HAP-1 (cell line): ENCODE data around the gene MAST4.

Source experiments
- DNase-seq, 2 experiments: peaks; one replicate each; pipeline ENCODE4 v3.0.0-alpha.2; 2016 to 2020; ENCODE audit warnings: low spot score in 2 of 2
- H3K27me3 ChIP-seq: fragments of 250-450 bp; sonication (Bioruptor Pico); 2 replicates; pipeline ENCODE4 v1.5.1; 2020; ENCODE audit warnings: low read depth, mild to moderate bottlenecking, moderate library complexity
- H3K36me3 ChIP-seq: fragments of 250-450 bp; sonication (Bioruptor Pico); replicated peaks from 2 replicates; pipeline ENCODE4 v1.5.1; 2020; ENCODE audit warnings: mild to moderate bottlenecking
- H3K4me1 ChIP-seq: fragments of 250-450 bp; sonication (Bioruptor Pico); 2 replicates; pipeline ENCODE4 v1.5.1; 2020; ENCODE audit warnings: mild to moderate bottlenecking
- H3K4me3 ChIP-seq: fragments of 250-450 bp; sonication (Bioruptor Pico); 2 replicates; pipeline ENCODE4 v1.5.1; 2020; ENCODE audit warnings: mild to moderate bottlenecking, moderate library complexity
- H3K9me3 ChIP-seq: fragments of 250-450 bp; sonication (Bioruptor Pico); 2 replicates; pipeline ENCODE4 v1.5.1; 2020; ENCODE audit warnings: mild to moderate bottlenecking, moderate library complexity
- in situ Hi-C: fragments of 300-500 bp; cut with MboI; formaldehyde crosslinking; loops from 3 replicates; pipeline ENCODE4 v1.14.3; 2020; ENCODE audit warnings: low sequenced_read_pairs, inconsistent platforms, mixed read lengths

MAST4 gene

DNA sequence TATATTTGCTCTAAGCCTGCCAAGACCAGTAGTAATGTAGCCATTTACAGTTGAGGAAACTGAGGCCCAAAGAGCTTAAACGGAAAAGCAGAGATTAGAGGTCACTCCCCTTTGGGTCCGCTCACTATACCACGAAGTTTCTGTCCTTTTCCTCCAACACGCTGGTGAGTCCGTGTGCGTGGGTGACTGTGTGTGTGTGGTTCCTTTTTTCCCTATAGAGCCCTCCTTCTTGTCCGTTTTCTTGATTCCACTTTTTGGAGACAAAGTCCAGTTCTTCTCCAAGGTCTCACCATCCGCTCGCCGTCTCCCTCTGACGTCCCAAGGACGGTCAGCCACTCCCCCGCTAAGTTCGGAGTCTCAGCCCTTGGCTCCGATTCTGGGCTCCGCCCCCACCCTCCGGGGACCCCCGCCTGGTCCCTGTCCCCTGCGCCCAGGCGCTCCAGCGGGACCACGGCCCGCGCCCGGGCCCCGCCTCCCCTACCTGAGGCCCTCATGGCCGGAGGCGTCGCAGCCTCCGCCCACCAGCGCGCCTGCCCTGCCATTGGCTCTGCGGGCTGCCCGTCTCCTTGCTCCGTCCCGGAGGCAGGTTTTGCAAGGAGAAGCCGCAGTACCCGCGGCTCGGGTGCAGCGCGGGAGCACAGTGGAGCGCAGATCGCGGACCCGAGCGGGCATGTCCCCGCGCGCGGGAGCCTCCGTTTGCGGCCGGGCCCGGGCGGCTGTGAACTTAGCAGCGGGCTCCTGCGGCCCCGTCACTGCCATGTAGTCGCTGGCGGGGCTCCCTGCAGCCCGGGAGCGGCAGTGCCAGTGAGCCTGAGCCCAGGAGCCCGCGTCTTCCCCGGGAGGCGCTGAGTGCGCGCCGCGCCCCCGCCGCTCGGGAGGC is at the start of gene MAST4:
Gene MAST4 (plus strand): TSS at position 638 of the 880 bp plus-strand sequence. CDS start 263 bp downstream, outside the sequence.
- peak within 1 kb of the TSS; percentile 40 for H3K4me3 ChIP-seq
- in situ Hi-C loops, result no loop called here
- DNase-seq, result peak; percentile 53 to 87

DNA sequence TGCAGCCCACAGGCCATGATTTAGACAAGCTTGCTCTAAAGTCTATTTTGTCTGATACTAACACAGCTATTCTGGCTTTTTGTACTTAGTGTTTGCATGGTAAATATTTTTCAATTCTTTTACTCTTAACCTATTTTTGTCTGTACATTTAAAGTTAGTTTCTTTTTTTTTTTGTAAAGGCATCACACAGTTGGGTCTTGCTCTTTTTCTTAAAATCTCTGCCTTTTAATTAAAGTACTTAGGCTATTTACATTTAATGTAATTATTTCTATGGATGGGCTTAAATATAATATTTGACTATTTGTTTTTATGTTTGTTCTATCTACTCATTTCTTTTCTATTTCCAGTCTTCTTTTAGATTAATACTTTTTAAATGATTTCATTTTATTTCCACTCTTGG is 49.7 kb upstream of the MAST4 start:
- Histone ChIP-seq H3K9me3 (no peaks in the 10 kb centered on the region), H3K27me3 (no peaks in the 10 kb centered on the region), H3K4me1 (no peaks in the 10 kb centered on the region), H3K4me3 (no peak overlapping the region), H3K36me3 (no peaks in the 10 kb centered on the region)
- no peak for DNase-seq
- in situ Hi-C loops, result no loop called here

More for the DNA sequence above, at the start of gene MAST4:
- Histone ChIP-seq H3K4me1 (no peaks in the 10 kb centered on the region), H3K36me3 (no peaks in the 10 kb centered on the region), H3K27me3 (peaks cover 58% of the 10 kb centered on the region), H3K9me3 (no peaks in the 10 kb centered on the region)

DNA sequence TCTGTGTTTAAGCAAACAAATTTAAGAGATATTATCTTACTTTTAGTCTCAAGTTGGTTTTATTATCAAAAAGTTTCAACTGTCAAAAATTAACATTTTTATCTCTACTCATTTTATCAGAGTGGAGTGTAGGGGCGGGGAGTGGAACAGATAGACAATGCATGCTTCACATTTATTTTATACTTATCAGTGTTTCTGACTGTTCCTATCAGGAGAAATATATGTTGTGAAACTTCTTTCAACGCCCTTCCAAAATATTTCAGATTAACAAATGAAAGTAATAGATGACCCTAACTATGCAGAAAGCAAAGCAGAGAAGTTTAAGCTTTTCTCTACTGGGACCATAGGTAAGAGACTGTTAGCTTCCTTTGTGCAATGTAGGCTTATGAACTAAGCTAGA is 44.9 kb upstream of the MAST4 start:
- H3K27me3 ChIP-seq, result no peaks in the 10 kb centered on the region
- no peak overlapping the region for H3K4me3 ChIP-seq
- no peaks in the 10 kb centered on the region for H3K4me1 ChIP-seq
- in situ Hi-C loops, result no loop called here
- H3K9me3 ChIP-seq, result no peaks in the 10 kb centered on the region
- DNase-seq, result no peak
- no peaks in the 10 kb centered on the region for H3K36me3 ChIP-seq

DNA sequence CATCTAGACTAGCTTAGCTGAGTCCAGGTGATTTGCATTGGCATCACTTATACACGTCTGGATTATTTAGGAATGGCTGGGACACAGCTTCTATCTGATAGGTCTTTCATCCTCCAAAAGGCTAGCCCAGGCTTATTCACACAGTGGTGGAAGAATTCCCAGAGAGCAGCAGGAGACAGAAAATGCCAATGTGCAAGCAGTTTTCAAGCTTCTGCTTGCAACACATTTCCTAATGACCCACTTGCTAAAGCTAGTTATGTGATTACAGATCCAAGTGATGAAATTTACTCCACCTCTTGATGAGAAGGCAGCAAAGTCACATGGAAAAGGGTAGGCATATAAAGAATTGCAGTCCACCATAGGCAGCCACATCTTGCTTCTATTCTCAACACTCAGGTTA is 44.2 kb upstream of the MAST4 start:
- no peaks in the 10 kb centered on the region for H3K36me3 ChIP-seq
- H3K27me3 ChIP-seq, result no peaks in the 10 kb centered on the region
- in situ Hi-C loops, result no loop called here
- DNase-seq, result no peak
- H3K4me3 ChIP-seq, result no peak overlapping the region
- H3K9me3 ChIP-seq, result no peaks in the 10 kb centered on the region
- no peaks in the 10 kb centered on the region for H3K4me1 ChIP-seq

DNA sequence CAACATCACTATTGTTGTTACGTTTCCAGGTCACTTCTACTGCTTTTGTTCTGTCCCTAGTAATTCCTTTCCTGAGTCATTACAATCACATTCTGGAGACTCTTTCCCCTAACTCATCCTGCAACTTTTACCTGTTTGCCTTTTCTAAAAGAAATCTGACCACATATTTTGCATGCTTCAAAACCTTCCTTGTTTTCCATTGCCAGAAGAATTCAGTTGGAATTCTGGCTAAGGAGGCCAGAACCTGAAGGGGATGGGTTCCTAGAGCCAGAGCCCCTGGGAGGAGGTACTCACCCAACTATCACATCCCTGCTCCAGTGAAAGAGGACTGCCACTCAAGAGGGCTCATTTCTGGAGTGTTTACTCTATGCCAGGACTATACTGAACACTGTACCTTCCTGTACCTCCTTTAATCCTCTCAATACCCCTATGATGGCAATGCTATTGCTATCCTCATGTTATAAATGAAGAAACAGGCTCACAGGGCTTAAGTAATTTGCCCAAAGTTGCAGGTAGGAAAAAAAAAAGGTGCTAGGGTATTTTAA is 42.8 kb upstream of the MAST4 start:
- H3K4me3 ChIP-seq, result no peak overlapping the region
- H3K27me3 ChIP-seq, result no peaks in the 10 kb centered on the region
- DNase-seq, result no peak
- no peaks in the 10 kb centered on the region for H3K9me3 ChIP-seq
- no peaks in the 10 kb centered on the region for H3K4me1 ChIP-seq
- H3K36me3 ChIP-seq, result no peaks in the 10 kb centered on the region
- in situ Hi-C loops, result no loop called here

DNA sequence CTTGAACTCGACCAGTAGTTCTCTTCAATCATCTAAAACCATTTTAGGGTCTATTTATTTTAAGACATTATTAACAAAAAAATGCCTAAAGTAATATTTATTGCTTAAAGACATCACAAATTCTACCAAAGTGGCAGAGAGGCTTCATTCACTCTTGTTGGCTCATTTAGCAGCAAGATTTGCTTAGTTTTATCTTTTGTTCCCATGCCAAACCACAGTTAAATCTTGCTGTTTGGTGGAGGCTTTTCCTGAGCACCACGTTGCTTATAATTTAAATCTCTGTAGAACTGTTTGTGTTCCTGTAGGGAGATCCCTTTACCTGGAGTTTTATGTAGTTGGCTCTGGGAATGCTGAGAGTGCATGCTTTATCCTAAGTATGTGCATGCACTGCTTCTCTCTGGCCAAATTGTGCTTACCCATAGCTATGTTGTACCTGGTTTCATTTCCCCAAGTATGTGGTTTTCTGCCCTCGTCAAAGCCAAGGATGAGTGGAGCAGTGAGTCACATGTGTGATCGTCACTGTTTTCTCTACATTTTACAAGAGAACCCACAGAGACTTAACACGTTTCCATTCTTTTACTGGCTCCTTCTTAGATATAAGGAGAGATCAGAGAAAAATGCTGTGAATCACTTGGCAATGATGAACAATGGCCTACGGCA is 42.1 kb upstream of the MAST4 start:
- Histone ChIP-seq H3K27me3 (no peaks in the 10 kb centered on the region), H3K36me3 (no peaks in the 10 kb centered on the region), H3K4me1 (no peaks in the 10 kb centered on the region), H3K4me3 (no peak overlapping the region), H3K9me3 (no peaks in the 10 kb centered on the region)
- in situ Hi-C loops, result no loop called here
- no peak for DNase-seq

DNA sequence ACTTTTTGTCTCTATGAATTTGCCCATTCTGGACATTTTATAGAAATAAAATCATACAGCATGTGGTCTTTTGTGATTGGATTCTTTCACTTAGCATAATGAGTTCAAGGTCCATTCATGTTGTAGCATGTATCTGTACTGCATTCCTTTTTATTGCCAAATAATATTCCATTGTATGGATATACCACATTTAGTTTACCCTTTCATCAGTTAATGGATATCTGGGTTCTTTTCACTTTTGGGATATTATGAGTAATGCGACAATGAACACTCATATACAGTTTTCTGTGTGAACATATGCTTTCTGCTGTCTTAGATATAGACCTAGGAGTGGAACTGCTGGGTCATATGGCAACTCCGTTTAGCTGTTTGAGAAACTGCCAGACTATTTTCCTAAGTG is 41.3 kb upstream of the MAST4 start:
- Histone ChIP-seq H3K4me1 (no peaks in the 10 kb centered on the region), H3K4me3 (no peak overlapping the region), H3K27me3 (no peaks in the 10 kb centered on the region), H3K9me3 (no peaks in the 10 kb centered on the region), H3K36me3 (no peaks in the 10 kb centered on the region)
- in situ Hi-C loops, result no loop called here
- DNase-seq, result no peak

DNA sequence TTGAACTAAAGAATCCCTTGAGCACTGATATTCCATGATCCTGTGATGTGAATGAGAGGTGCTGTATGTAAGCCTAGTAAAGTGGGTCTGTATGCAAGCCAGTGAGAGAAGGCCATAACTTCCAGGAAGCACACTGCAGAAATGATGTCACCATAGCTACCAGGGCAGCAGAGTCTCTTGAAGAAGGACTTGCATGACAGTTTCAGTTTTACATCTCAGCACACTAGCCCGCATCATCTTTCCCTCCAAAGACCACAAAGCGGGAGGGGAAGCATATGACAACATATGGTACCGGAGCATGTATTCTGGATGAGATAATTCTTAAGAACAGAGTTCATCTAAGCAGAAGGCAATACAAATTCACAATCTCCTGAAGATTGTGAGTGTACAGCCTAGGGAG is 37.6 kb upstream of the MAST4 start:
- in situ Hi-C loops, result no loop called here
- Histone ChIP-seq H3K36me3 (no peaks in the 10 kb centered on the region), H3K4me1 (no peaks in the 10 kb centered on the region), H3K27me3 (no peaks in the 10 kb centered on the region), H3K9me3 (no peaks in the 10 kb centered on the region), H3K4me3 (no peak overlapping the region)
- DNase-seq, result no peak

DNA sequence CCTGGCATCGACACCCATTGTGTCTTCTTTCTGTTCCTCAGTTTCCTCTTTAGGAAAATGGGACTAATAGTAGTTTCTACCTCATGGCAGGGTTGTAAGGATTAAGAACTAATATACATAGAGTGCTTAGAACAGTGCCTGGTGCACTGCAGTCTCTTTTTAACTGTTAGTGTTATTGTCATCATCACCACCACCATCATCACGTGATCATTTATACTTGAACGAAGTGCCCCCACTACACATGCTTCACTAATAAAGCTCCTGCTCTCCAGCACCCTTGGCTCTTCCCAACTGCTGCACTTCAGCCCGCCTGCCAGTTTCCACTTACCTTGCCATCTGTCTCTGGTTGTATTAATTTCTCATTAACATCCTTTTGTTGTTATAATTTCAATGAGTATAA is 35.8 kb upstream of the MAST4 start:
- no peaks in the 10 kb centered on the region for H3K4me1 ChIP-seq
- no peaks in the 10 kb centered on the region for H3K9me3 ChIP-seq
- in situ Hi-C loops, result no loop called here
- no peak overlapping the region for H3K4me3 ChIP-seq
- H3K36me3 ChIP-seq, result no peaks in the 10 kb centered on the region
- no peaks in the 10 kb centered on the region for H3K27me3 ChIP-seq
- DNase-seq, result no peak

DNA sequence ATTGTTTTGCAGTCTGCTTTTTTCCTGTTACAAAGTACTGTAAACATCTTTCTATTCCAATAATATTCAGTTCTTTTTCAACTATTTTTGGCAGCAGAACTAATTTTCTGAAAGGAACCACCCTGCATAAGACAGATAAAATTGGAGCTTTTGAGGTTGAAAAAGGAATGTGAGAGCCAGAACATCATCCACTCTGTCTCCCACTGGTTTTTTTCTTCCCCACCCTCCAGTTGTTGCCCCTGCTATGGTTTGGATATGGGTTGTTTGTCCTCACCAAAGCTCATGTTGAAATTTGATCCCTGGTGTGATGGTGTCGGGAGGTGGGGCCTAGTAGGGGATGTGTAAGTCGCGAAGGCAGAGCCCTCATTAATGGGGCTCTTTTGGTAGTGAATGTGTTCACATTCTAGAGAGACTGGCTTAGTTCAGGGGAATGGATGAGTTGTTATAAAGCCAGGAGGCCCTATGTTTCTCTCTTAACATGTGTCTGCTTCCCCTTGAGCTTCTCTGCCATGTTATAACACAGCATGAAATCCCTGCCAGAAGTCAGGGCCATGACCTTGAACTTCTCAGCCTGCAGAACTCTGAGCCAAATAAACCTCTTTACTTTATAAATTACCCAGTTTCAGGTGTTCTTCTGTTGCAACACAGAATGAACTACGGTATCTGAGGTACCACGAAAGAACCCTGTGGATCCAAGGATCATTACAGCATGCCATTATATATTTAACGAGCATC is 34.8 kb upstream of the MAST4 start:
- H3K36me3 ChIP-seq, result no peaks in the 10 kb centered on the region
- no peak for DNase-seq
- H3K4me1 ChIP-seq, result no peaks in the 10 kb centered on the region
- no peaks in the 10 kb centered on the region for H3K9me3 ChIP-seq
- H3K4me3 ChIP-seq, result no peak overlapping the region
- H3K27me3 ChIP-seq, result no peaks in the 10 kb centered on the region
- in situ Hi-C loops, result no loop called here

DNA sequence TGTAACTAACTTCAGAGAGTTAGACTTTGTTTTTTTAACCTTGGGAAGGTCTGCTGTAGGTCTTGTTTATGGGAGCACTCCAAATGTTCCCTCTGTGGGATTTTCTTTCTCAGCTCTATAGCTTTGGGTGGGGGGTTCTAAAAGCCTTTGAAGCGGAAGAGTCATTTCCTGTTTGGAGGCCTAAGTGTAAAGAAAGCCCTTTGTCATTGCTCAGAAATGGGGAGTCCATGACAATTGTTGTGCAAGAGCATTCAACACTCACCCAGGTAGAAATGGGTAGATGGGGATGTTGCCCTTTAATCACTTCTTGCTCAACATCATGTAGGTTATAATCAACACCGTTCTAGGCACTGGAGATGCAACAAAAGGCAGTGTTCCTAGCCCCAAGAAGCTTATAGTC is 30.3 kb upstream of the MAST4 start:
- Histone ChIP-seq H3K27me3 (no peaks in the 10 kb centered on the region), H3K36me3 (no peaks in the 10 kb centered on the region), H3K4me1 (no peaks in the 10 kb centered on the region), H3K4me3 (no peak overlapping the region), H3K9me3 (no peaks in the 10 kb centered on the region)
- in situ Hi-C loops, result no loop called here
- DNase-seq, result no peak

DNA sequence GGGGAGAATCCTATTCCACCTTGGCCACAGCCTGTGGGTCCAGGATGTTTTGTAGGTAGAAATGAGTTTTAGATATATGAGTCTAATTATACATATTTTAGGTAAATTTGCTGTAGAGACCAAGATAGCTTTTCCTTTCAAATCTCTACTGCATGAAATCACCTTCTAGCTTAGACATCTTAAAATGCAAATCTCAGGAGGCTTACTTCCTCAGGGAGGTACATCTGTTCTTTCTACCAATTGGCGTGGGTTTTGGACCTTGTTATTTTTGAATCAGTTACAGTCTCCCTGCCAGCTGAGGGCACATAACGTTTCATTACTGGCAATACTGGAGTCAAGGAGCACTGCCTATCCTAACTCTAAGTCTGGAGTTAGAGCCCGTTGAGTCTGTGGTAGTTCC is 28.7 kb upstream of the MAST4 start:
- no peaks in the 10 kb centered on the region for H3K27me3 ChIP-seq
- DNase-seq, result no peak
- H3K9me3 ChIP-seq, result no peaks in the 10 kb centered on the region
- no peak overlapping the region for H3K4me3 ChIP-seq
- no peaks in the 10 kb centered on the region for H3K36me3 ChIP-seq
- H3K4me1 ChIP-seq, result no peaks in the 10 kb centered on the region
- in situ Hi-C loops, result no loop called here

DNA sequence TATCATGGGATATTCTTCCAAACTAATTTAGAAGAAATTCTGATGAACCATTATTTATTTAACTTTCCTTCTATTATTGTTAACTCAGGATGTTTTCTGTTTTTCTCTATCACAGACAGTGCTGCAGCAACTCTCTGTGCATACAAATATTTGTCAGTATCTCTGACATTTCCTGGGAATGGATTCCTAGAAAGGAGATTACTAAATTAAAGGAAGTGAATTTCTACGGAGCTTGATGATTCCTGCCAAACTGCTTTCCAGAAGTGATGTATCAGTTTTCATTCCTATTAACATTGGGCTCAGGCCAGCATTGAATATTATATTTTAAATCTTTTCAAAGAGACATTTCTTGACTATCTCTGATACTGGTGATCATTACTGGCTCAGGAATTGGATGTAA is 26.0 kb upstream of the MAST4 start:
- in situ Hi-C loops, result no loop called here
- no peaks in the 10 kb centered on the region for H3K4me1 ChIP-seq
- H3K9me3 ChIP-seq, result no peaks in the 10 kb centered on the region
- no peak overlapping the region for H3K4me3 ChIP-seq
- H3K36me3 ChIP-seq, result no peaks in the 10 kb centered on the region
- no peaks in the 10 kb centered on the region for H3K27me3 ChIP-seq
- no peak for DNase-seq

DNA sequence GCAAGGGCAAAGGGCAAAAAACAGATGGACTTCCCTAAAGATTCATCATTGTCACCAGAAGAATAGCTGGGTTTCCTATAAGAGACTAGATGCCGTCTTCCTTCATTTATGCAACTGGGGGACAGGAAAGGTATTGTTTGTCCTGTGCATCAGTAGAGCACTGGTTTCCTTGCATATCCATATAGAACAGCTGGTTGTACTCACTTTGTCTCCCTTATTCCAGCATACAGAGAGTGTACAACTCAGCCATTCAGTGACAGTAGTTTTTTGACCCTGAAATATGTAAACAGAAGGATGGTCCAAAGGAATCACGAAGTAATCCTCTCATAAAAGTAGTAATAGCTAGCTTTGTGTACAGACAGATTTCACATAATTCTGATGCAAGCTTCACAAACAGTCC is 22.5 kb upstream of the MAST4 start:
- no peaks in the 10 kb centered on the region for H3K27me3 ChIP-seq
- in situ Hi-C loops, result no loop called here
- no peaks in the 10 kb centered on the region for H3K36me3 ChIP-seq
- H3K4me1 ChIP-seq, result no peaks in the 10 kb centered on the region
- no peak overlapping the region for H3K4me3 ChIP-seq
- DNase-seq, result no peak
- H3K9me3 ChIP-seq, result no peaks in the 10 kb centered on the region
